H1 (cell line): ENCODE measurements around the gene FOXL3. TPM values are rescaled to one million over a fixed set of nuclear protein-coding genes. Genes with fewer than 3 reads are reported as not detected.

Experiments
- CTCF ChIA-PET: fragments of 300-600 bp; sonication (Branson Sonifier 250); formaldehyde crosslinking; loops from one replicate; lab custom pipeline; 2021; ENCODE audit not compliant: partially characterized antibody; lab: Charles Lee
- POLR2A ChIA-PET: fragments of 300-600 bp; sonication (Branson Sonifier 250); formaldehyde crosslinking; loops from one replicate; lab custom pipeline; 2021; ENCODE audit warnings: inconsistent platforms; ENCODE audit not compliant: partially characterized antibody; lab: Charles Lee
- DNase-seq, 2 experiments: peaks; one replicate each; pipeline versions ENCODE4 v3.0.0 to v3.0.0-alpha.2; 2010 to 2022; ENCODE audit warnings: low spot score in 2 of 2, low read depth in 1 of 2, mixed read lengths in 1 of 2
- FAIRE-seq: peaks from 2 replicates; lab custom pipeline; 2011; peaks lifted over from hg19 to GRCh38; lab: Jason Lieb, UNC
- H2AFZ ChIP-seq: 2 replicates; pipeline ENCODE4 v1.8.1; 2012; ENCODE audit warnings: low read length, inconsistent platforms
- H2AK5ac ChIP-seq: 2 replicates; pipeline ENCODE4 v1.6.1; 2013; ENCODE audit warnings: low read depth, low read length
- H2BK120ac ChIP-seq: replicated peaks from 2 replicates; pipeline ENCODE3; 2013; ENCODE audit warnings: low read depth, low read length, inconsistent platforms
- H2BK12ac ChIP-seq: 2 replicates; pipeline ENCODE4 v1.6.1; 2013; ENCODE audit warnings: low read depth, low read length
- H2BK15ac ChIP-seq: 2 replicates; pipeline ENCODE4 v1.6.1; 2013; ENCODE audit warnings: low read length
- H2BK20ac ChIP-seq: 2 replicates; pipeline ENCODE4 v1.6.1; 2013; ENCODE audit warnings: low read length
- H2BK5ac ChIP-seq: 2 replicates; pipeline ENCODE4 v1.6.1; 2013; ENCODE audit warnings: low read depth, low read length
- H3K14ac ChIP-seq: 2 replicates; pipeline ENCODE4 v1.6.1; 2013; ENCODE audit warnings: inconsistent platforms; ENCODE audit not compliant: insufficient read length
- H3K18ac ChIP-seq: 2 replicates; pipeline ENCODE4 v1.6.1; 2013; ENCODE audit warnings: low read length; ENCODE audit errors: extremely low read depth
- H3K23ac ChIP-seq: 2 replicates; pipeline ENCODE4 v1.6.1; 2013; ENCODE audit warnings: inconsistent platforms; ENCODE audit not compliant: insufficient read length
- H3K23me2 ChIP-seq: 2 replicates; pipeline ENCODE4 v1.6.1; 2013; ENCODE audit warnings: low read depth, low read length
- H3K27ac ChIP-seq: 2 replicates; pipeline ENCODE4 v1.6.1; 2011; ENCODE audit warnings: low read depth, low read length, inconsistent platforms
- H3K27me3 ChIP-seq, 4 experiments: replicated peaks in 1 of 4; 1 replicate in 1 of 4; 2 replicates in 3 of 4; pipeline versions ENCODE4 v1.6.1 to v1.8.1; 2011 to 2013; ENCODE audit warnings: low read length in 3 of 4, mild to moderate bottlenecking in 3 of 4, inconsistent platforms in 2 of 4, mixed read lengths in 2 of 4, moderate library complexity in 1 of 4; ENCODE audit not compliant: control insufficient read depth in 3 of 4, insufficient read depth in 3 of 4; ENCODE audit errors: extremely low read depth in 1 of 4
- H3K36me3 ChIP-seq, 4 experiments: 2 replicates each; pipeline versions ENCODE4 v1.6.1 to v1.8.1; 2011 to 2013; ENCODE audit warnings: mild to moderate bottlenecking in 4 of 4, low read length in 3 of 4, moderate library complexity in 2 of 4, control low read depth in 1 of 4, inconsistent platforms in 1 of 4; ENCODE audit not compliant: insufficient read depth in 4 of 4, control insufficient read depth in 2 of 4
- H3K4ac ChIP-seq: replicated peaks from 2 replicates; pipeline ENCODE3; 2013; ENCODE audit warnings: low read length, low read depth, mixed read lengths, inconsistent platforms; ENCODE audit not compliant: insufficient read length
- H3K4me1 ChIP-seq, 4 experiments: replicated peaks in 1 of 4; 1 replicate in 1 of 4; 2 replicates in 3 of 4; pipeline versions ENCODE4 v1.6.1 to v1.8.1; 2011 to 2013; ENCODE audit warnings: low read length in 3 of 4, inconsistent platforms in 2 of 4, mixed read lengths in 1 of 4; ENCODE audit not compliant: insufficient read depth in 4 of 4, control insufficient read depth in 3 of 4
- H3K4me2 ChIP-seq, 2 experiments: 2 replicates each; pipeline versions ENCODE4 v1.6.1 to v1.8.1; 2011 to 2013; ENCODE audit warnings: low read depth in 2 of 2, low read length in 2 of 2, control low read depth in 1 of 2, inconsistent platforms in 1 of 2, mild to moderate bottlenecking in 1 of 2; ENCODE audit not compliant: insufficient read depth in 1 of 2
- H3K4me3 ChIP-seq, 4 experiments: fragments of 200-600, 300-600 bp in 1 of 4; sonication (generic), shearing (Covaris generic), sonication (Bioruptor Twin) in 1 of 4; 2 replicates each; pipeline versions ENCODE4 v1.5.1 to v1.8.1; 2011 to 2016; ENCODE audit warnings: low read length in 4 of 4, low read depth in 3 of 4, control low read depth in 2 of 4, inconsistent platforms in 2 of 4, mild to moderate bottlenecking in 2 of 4, mixed read lengths in 1 of 4, moderate library complexity in 1 of 4; ENCODE audit not compliant: insufficient read depth in 2 of 4; ENCODE audit errors: extremely low read depth in 1 of 4
- H3K56ac ChIP-seq: replicated peaks from 2 replicates; pipeline ENCODE3; 2013; ENCODE audit warnings: low read depth, mild to moderate bottlenecking, mixed read lengths, low read length, inconsistent platforms; ENCODE audit not compliant: insufficient read length
- H3K79me1 ChIP-seq: 2 replicates; pipeline ENCODE4 v1.6.1; 2013; ENCODE audit warnings: low read depth, low read length, control low read depth
- H3K79me2 ChIP-seq, 2 experiments: 2 replicates each; pipeline versions ENCODE4 v1.6.1 to v1.8.1; 2012 to 2013; ENCODE audit warnings: low read length in 2 of 2, mild to moderate bottlenecking in 2 of 2, inconsistent platforms in 1 of 2; ENCODE audit not compliant: insufficient read depth in 2 of 2, control insufficient read depth in 1 of 2
- H3K9ac ChIP-seq, 4 experiments: replicated peaks in 1 of 4; 1 replicate in 1 of 4; 2 replicates in 3 of 4; pipeline versions ENCODE4 v1.6.1 to v1.8.1; 2011 to 2013; ENCODE audit warnings: low read depth in 3 of 4, low read length in 3 of 4, control low read depth in 2 of 4, mild to moderate bottlenecking in 2 of 4, moderate library complexity in 2 of 4, inconsistent platforms in 1 of 4; ENCODE audit errors: extremely low read depth in 1 of 4
- H3K9me3 ChIP-seq, 2 experiments: 2 replicates each; pipeline versions ENCODE4 v1.6.1 to v1.8.1; 2012 to 2013; ENCODE audit warnings: mild to moderate bottlenecking in 2 of 2, moderate library complexity in 2 of 2, control low read depth in 1 of 2, inconsistent platforms in 1 of 2, low read depth in 1 of 2, low read length in 1 of 2, mixed read lengths in 1 of 2; ENCODE audit not compliant: insufficient read depth in 2 of 2
- H4K20me1 ChIP-seq, 2 experiments: replicated peaks in 1 of 2; 2 replicates each; pipeline versions ENCODE3 to v1.8.1; 2011 to 2013; ENCODE audit warnings: inconsistent platforms in 2 of 2, low read length in 2 of 2, mild to moderate bottlenecking in 1 of 2; ENCODE audit not compliant: insufficient read depth in 2 of 2, control insufficient read depth in 1 of 2
- H4K5ac ChIP-seq: 2 replicates; pipeline ENCODE4 v1.6.1; 2013; ENCODE audit warnings: low read length, low read depth, mixed read lengths, inconsistent platforms; ENCODE audit not compliant: insufficient read length
- H4K8ac ChIP-seq: 2 replicates; pipeline ENCODE4 v1.8.0; 2013; ENCODE audit warnings: mild to moderate bottlenecking, moderate library complexity, low read length, inconsistent platforms; ENCODE audit not compliant: insufficient read depth; ENCODE audit errors: extremely low read depth
- H4K91ac ChIP-seq: replicated peaks from 2 replicates; pipeline ENCODE3; 2013; ENCODE audit warnings: low read length, mixed read lengths, inconsistent platforms; ENCODE audit not compliant: insufficient read length
- E2F6 ChIP-seq: IDR thresholded peaks from 2 replicates; pipeline ENCODE4 v1.6.1; 2012; ENCODE audit warnings: inconsistent platforms
- EGR1 ChIP-seq: IDR thresholded peaks from 2 replicates; pipeline ENCODE4 v1.6.1; 2011; ENCODE audit warnings: low read depth, low read length, borderline replicate concordance
- GABPA ChIP-seq: IDR thresholded peaks from 2 replicates; pipeline ENCODE4 v1.6.1; 2011; ENCODE audit warnings: mild to moderate bottlenecking, low read length, moderate library complexity, borderline replicate concordance; ENCODE audit not compliant: insufficient read depth
- KDM1A ChIP-seq: fragments of 200-600, 300-600 bp; sonication (generic); IDR thresholded peaks from 2 replicates; pipeline ENCODE4 v1.7.1; 2016; ENCODE audit warnings: mild to moderate bottlenecking, low read length, borderline replicate concordance
- RNF2 ChIP-seq: fragments of 200-900, 300-1000 bp; sonication (generic); IDR thresholded peaks from 2 replicates; pipeline ENCODE4 v1.7.1; 2016; ENCODE audit warnings: borderline replicate concordance, low read depth, mild to moderate bottlenecking, antibody characterized with exemption, low read length; ENCODE audit not compliant: poor library complexity, severe bottlenecking; ENCODE audit errors: missing control alignments
- TCF12 ChIP-seq: IDR thresholded peaks from 2 replicates; pipeline ENCODE4 v1.6.1; 2011; ENCODE audit warnings: low read depth, mild to moderate bottlenecking, low read length
- WGBS, 2 experiments: shearing (Covaris generic) in 1 of 2; methylation state at CpG; one replicate each; pipeline versions ENCODE4 v1.1.6 to v1.1.7; 2013 to 2015; ENCODE audit warnings: low lambda C conversion rate in 2 of 2, mixed read lengths in 2 of 2, inconsistent platforms in 1 of 2, low coverage in 1 of 2, missing lambda C conversion rate in 1 of 2; ENCODE audit not compliant: insufficient replicate concordance in 2 of 2, insufficient coverage in 1 of 2, insufficient read length in 1 of 2; ENCODE audit errors: extremely low coverage in 1 of 2, missing lambda C conversion rate in 1 of 2; 5-methylcytosine and 5-hydroxymethylcytosine counted together
- polyA plus RNA-seq, 7 experiments: library from polyadenylated mRNA; depleted of rRNA in 3 of 7; stranded (reverse) in 5 of 7; unstranded in 2 of 7; fragments of >200 nt in 5 of 7; fragments of 200-250 nt in 2 of 7; gene quantifications; 1 replicate in 5 of 7; 2 replicates in 1 of 7; 4 replicates in 1 of 7; pipeline versions ENCODE4 v1.2.1 to v1.2.3, GENCODE V29; 2011 to 2013; ENCODE audit warnings: missing spikeins in 2 of 7, mixed read lengths in 2 of 7
- total RNA-seq: library from RNA; stranded (reverse); fragmentation: NEBNext Ultra II Directional; extraction: Animal tissue kit (Norgen Biotek cat#: 25700); gene quantifications from 2 replicates; pipeline ENCODE4 v1.2.1, GENCODE V29; 2021

Gene FOXL3
- total and polyA plus RNA-seq, 2 of the 8 experiments (the other 6 are each of a cell fraction or from before 2014, with no cell fraction given) = not detected

- Histone ChIP-seq H4K91ac (no peak overlapping the region), H3K36me3 (peaks cover 5 to 71% (median 31%) of the 10 kb centered on the region in 4 experiments; a peak in 6 of 8 replicates), H3K27me3 (0 out of 7 replicates have a peak, but pooled peaks cover 0 to 2% (median 0%) of the 10 kb centered on the region in 4 experiments), H3K4me1 (no peaks in the 10 kb centered on the region), H3K79me2 (no peaks in the 10 kb centered on the region), H3K4me2 (no peak overlapping the region), H4K5ac (no peak overlapping the region), H3K27ac (no peak overlapping the region), H3K14ac (no peak overlapping the region), H3K23me2 (no peaks in the 10 kb centered on the region), H3K18ac (no peak overlapping the region), H3K79me1 (0 out of 2 replicates have a peak, but pooled peaks cover 2% of the 10 kb centered on the region), H3K9ac (no peak overlapping the region), H2AFZ (no peak overlapping the region), H2BK12ac (no peak overlapping the region), H2BK120ac (no peak overlapping the region), H3K4ac (no peak overlapping the region), H3K56ac (no peak overlapping the region), H3K4me3 (no peak overlapping the region), H2BK20ac (no peak overlapping the region), H2BK5ac (no peak overlapping the region), H2AK5ac (no peak overlapping the region), H3K23ac (no peak overlapping the region), H2BK15ac (no peak overlapping the region), H4K8ac (no peak overlapping the region), H4K20me1 (no peaks in the 10 kb centered on the region), H3K9me3 (peaks cover 54 to 94% of the 10 kb centered on the region in 2 experiments)
- ChIA-PET CTCF (interaction anchor here (0.6 to 1.2 kb wide), 2 partner anchors 27 to 950 kb away, joined by 3 read pairs; no protein-coding TSS in a partner anchor), POLR2A (no interaction called here)
- TF ChIP-seq KDM1A (no peak), TCF12 (no peak), GABPA (no peak), E2F6 (no peak), RNF2 (no peak), EGR1 (no peak)
- 93% methylated on average over 28 of the region's 31 CpGs; no CpG with 5 or more reads in 1 of the 2 experiments for WGBS, 2 experiments
- DNase-seq = no peak
- no peak for FAIRE-seq
Observed at GRCh38 chr7:258476-259190, 31.3 kb upstream of the FOXL3 start.
